ENCODE measurements around the gene ZGPAT. TPM values are rescaled to one million over a fixed set of nuclear protein-coding genes. Genes with fewer than 3 reads are reported as not detected.
A peak's percentile ranks its signal among the peaks of the same experiment; 100 is the strongest.
"Not testable (repeated sequence)": the region's sequence is repeated elsewhere in the genome, so short reads cannot be mapped to it uniquely, and the experiment has no call there.

The ZGPAT gene
- 5.4 and 9.4 TPM in 2 replicates for total RNA-seq (2014; rRNA removed; shearing (Covaris generic))

- peak; percentile 73 for DNase-seq (ENCODE audit: low spot score)
Measured at GRCh38 chr20:63707558-63708300, at the start of gene ZGPAT, which contains the start of gene ARFRP1. Gene ZGPAT, plus strand, starts transcription at chr20:63708039. Its CDS starts 542 bp downstream, at chr20:63708581. Gene ARFRP1, minus strand, starts transcription at chr20:63707976. Its CDS starts 885 bp downstream, at chr20:63707091.

GRCh38 chr20:63658749-63659187 is 49.1 kb upstream of the ZGPAT start:
- DNase-seq (ENCODE audit: low spot score): no peak

- no peak for DNase-seq (ENCODE audit: low spot score)
Measured at GRCh38 chr20:63659370-63659769, 48.5 kb upstream of the ZGPAT start.

DNA sequence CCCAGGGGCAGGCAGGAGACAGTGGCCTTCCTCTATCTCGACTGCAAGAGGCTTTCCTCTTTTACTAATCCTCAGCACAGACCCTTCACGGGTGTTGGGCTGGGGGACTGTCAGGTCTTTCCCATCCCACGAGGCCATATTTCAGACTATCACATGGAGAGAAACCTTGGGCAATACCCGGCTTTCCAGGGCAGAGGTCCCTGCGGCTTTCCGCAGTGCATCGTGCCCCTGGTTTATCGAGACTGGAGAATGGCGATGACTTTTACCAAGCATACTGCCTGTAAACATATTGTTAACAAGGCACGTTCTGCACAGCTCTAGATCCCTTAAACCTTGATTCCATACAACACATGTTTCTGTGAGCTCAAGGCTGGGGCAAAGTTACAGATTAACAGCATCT is 47.7 kb upstream of the ZGPAT start:
- DNase-seq (ENCODE audit: low spot score): not testable (repeated sequence)

GRCh38 chr20:63660622-63661021 is 47.2 kb upstream of the ZGPAT start:
- no peak for DNase-seq (ENCODE audit: low spot score)

DNA sequence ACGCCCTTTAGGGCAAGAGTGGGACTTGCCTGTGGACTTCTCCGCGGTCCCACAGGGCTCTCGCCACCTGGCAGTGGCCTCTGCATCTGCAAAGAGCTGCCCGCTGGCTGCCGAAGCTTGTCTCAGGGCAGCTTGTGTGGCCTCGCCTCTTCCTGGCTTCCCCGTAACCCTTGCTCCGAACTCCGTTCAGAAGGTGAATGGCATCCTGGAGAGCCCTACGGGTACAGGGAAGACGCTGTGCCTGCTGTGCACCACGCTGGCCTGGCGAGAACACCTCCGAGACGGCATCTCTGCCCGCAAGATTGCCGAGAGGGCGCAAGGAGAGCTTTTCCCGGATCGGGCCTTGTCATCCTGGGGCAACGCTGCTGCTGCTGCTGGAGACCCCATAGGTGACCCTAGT is 46.7 kb upstream of the ZGPAT start:
- no peak for DNase-seq (ENCODE audit: low spot score)

DNA sequence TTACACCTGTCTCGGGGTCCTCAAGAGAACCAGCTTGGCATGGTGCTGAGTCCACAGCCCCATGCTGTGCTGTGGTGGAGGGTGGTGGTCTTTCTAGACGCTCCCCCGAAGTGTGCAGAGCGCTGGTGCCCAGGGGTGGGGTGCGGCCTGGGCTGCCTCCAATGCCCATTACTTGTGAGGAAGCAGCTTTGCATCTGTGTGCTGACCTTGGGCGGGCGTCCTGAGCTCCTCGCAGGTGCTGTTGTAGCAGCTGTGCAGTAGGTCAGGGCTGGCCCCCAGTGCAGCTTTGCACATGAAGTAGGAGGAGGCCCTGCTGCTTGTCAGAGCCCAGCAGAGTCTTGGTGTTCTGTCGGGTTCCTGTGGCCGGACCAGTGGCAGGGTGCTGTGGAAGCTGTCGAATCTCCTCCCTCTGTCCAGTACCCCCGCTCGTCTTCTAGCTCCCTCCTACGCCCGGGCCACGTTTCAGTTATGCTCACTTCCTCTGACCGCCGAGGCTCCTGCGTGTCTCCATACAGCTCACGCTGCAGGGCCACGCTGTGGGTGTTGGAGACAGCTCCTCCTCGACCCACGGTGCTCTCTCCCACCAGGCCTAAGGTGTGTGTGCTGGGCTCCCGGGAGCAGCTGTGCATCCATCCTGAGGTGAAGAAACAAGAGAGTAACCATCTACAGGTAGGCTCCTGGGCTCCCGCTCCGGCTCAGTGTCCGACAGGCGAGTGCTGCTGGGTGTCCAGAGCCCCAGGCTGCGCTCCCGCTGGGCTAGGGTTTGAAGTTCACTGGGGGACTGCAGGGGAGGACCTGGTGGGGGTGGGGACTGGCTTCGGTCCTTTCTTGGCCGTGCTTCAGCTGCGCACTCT is 45.7 kb upstream of the ZGPAT start:
- no peak for DNase-seq (ENCODE audit: low spot score)

DNA sequence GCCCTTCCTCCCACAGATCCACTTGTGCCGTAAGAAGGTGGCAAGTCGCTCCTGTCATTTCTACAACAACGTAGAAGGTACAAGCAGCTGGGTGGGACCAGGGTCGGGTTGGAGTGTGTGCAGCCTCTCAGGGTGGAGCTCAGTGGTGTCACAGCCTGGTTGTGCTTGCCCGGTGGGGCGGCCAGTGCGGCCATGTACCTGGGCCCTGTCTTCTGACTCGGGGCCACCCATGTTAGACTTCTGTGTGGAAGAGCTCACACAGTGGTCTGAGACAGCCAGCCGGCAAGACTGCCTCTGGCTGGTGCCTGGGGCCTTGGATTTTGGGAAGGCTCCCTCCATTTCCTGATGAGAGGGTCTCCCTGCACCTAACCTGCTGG is 45.0 kb upstream of the ZGPAT start:
- DNase-seq (ENCODE audit: low spot score): no peak

GRCh38 chr20:63663332-63664066 is 44.3 kb upstream of the ZGPAT start:
- no peak for DNase-seq (ENCODE audit: low spot score)

DNA sequence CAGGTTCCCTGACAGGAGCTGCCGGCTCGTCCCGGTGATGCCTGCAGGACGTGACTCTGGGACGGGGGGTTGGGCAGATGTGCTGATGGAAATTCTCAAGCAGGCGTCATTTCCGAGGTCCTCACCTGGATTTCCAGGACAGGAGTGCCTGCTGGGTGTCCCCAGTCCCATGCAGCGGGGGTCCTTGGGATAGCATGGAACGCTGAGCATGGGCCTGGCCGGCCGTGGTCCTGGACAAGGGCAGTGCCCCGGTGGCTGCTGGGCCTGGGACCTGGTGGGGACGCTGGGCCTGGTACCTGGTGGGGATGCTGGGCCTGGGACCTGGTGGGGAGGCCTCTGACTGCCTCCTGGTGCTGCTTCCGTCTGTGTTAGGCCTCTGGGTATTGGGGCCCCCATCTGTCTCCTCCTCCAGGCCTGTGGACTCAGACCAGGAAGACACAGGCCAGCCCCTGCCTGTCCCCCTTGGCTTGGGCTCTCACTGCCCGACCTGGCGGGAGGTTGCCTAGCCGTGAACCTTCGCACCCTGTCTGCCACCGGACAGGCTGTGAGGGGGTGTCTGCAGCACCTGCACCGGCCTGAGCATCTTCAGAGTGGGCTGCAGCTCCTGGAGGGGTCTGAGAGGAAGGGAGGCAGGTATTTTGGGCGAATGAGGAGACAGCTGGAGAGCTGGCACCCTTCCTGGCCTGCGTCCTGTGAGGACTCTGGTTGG is 43.5 kb upstream of the ZGPAT start:
- no peak for DNase-seq (ENCODE audit: low spot score)

- DNase-seq (ENCODE audit: low spot score): no peak
Measured at GRCh38 chr20:63664861-63665594, 42.8 kb upstream of the ZGPAT start.

- no peak for DNase-seq (ENCODE audit: low spot score)
Measured at GRCh38 chr20:63665708-63666107, 42.1 kb upstream of the ZGPAT start.

GRCh38 chr20:63667858-63668257 is 40.0 kb upstream of the ZGPAT start:
- DNase-seq (ENCODE audit: low spot score): no peak

DNA sequence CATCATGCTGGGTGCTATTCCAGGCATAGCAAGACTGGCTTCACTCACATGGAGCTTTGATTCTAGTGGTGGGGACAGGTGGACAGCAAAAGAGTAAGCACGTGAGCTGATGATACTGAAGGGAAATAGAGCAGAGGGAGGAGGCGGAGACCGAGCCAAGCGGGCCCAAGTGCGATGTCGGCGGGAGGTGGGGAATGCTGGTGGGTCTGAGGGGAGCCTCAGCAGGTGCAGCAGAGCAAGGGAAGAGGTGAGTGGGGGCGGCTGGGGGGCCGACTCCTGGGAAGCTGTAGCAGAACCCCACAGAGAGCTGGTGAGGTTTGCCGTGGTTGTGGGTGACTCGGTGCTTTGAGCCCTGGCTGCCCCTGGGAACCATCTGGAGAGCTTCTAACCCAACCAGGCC is 39.5 kb upstream of the ZGPAT start:
- DNase-seq (ENCODE audit: low spot score): no peak

GRCh38 chr20:63671695-63672094 is 36.1 kb upstream of the ZGPAT start:
- not testable (repeated sequence) for DNase-seq (ENCODE audit: low spot score)

- DNase-seq (ENCODE audit: low spot score): no peak
Measured at GRCh38 chr20:63672666-63673065, 35.2 kb upstream of the ZGPAT start.

DNA sequence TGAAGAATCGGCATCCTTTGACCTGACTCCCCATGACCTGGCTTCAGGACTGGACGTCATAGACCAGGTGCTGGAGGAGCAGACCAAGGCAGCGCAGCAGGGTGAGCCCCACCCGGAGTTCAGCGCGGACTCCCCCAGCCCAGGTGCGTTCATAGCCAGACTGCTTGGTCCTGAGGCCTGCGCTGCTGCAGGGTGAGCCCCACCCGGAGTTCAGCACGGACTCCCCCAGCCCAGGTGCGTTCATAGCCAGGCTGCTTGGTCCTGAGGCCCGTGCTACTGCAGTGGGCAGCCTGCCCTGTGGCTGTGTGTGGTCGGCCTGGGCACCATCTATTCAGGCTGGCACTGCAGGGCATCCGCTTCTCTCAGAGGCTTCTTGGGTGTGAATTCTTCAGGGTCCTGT is 33.9 kb upstream of the ZGPAT start:
- DNase-seq (ENCODE audit: low spot score): no peak

DNA sequence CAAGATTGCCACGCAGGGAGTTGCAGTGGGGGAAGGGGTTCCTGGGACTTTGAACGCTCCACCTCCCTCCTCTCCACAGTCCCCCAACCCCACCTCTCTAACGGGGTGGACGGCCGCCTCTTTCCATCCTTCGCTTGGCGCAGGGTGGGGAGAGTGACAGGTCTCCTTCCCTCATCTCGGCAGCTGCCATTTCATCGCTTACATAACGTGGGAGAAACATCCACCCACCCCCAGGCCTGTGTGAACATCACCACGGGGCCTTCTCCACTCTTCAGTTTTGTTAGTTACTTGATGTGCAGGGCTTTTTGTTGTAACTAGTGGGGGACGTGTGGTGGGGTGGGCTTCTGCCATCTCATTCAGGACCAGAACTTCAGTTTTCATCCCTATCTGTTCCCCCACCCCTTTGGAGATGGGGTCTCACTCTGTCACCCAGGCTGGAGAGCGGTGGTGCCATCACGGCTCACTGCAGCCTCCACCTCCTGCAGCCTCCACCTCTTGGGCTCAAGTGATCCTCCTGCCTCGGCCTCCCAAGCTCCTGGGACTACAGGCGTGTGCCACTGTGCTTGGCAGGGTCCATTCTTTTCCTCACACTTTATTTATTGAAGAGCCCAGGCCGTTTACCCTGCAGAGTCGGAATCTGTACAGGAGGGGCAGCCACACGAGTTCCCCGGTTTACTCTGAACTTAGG is 32.0 kb upstream of the ZGPAT start:
- no peak for DNase-seq (ENCODE audit: low spot score)

- DNase-seq (ENCODE audit: low spot score): no peak
Measured at GRCh38 chr20:63678071-63678470, 29.8 kb upstream of the ZGPAT start.

All from H4 (cell line).